Stromal cell of bone marrow (primary cell): ENCODE data around the gene GPR39.
"Not testable (repeated sequence)": the region's sequence is repeated elsewhere in the genome, so short reads cannot be mapped to it uniquely, and the experiment has no call there.

Experiments
- DNase-seq: peaks from one replicate; pipeline ENCODE4 v3.0.0-alpha.2; 2012; ENCODE audit warnings: low read depth

GPR39 gene

DNA sequence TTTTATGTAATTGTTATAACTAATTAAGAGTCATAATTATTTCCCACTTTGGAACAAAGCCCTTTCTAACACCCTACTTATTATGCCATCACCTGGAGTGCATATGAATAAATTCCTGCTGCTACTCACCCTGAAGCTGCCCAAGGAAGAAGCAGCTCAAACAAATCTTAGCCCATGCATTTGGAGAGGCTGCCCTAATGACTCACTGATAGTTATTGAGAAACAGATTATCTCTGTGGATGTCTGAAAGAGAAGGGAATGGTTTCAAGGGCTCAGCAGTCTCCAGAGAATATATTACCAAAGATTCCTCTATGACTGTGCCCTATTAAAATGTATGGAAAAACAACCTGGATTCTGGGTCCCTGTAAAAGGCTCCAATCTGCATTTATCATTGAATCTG, 81.0 kb downstream of the GPR39 start:
- DNase-seq: no peak

DNA sequence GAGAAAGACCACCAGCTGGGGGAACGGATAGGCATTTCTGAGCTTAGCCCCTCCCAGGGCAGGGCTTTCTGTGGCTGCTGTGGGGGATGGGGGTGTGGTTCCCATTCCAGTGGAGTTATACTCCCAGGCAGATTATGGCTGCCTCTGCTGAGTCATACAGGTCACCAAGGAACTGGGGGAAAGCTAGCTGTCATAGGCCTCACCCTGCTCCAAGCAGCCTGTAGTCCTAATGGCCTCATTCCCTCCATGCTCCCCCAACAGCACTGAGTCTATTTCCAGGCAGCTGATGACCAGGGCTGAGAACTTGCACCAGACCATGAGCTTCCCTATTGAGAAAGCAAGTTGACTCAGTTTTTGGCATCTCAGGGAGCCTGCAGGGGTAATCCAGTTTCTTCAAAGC, 87.1 kb downstream of the GPR39 start:
- peak; percentile 62 for DNase-seq

DNA sequence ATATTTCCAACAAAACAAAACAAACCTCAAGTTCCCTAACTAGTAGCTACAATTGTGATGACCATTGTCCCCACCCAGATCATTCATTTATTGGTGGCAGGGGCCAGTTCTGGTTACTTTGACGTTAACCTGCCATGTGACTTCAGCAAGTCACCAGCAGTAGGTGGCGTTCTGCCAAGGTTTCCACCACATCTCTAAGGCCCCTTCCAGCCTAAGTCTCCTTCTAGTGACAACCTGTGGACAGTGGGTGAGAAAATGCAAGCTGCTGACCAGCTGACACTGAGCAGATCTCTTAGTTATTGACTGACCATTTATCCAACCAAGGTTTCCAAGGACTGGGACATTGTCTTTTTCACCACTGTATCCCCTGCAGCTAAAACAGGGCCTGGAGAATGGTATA, 98.4 kb downstream of the GPR39 start:
- DNase-seq: no peak

DNA sequence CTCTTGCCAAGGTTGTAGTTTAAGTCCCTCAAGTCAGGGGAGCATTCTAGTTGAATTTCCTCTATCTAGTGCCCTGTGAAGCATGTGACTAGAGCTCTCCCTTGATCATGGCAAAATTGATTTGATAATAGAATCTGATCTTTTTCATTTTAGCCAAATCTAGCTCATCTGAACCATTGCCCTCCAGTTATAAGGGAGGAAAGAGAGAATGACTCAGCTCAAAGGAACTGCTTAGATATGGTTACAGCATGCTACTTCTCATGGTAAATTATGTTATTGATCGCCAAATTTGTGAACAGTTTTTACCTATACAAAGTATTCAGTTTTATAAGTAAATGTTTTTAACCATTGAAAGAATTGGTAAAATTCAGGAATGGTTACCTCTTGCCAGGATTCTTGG, 100.8 kb downstream of the GPR39 start:
- DNase-seq: no peak

DNA sequence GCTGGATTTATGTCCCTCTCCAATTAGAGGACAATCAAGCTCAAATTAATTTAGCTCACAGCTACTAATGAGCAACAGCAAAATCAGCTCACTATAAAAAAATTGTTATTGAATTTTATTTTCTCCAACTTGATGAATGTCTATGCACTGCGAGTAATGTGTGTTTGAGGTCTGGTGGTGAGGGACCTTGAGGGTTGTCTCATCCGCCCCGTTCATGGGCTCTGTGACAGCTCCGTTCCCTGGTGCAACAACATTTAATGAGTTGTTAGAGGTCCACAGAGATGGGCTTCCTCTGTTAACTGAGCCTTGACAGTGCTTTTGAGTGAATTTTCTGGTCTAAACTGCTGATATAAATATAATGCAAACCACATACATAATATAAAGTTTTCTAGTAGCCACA, 101.7 kb downstream of the GPR39 start:
- no peak for DNase-seq

DNA sequence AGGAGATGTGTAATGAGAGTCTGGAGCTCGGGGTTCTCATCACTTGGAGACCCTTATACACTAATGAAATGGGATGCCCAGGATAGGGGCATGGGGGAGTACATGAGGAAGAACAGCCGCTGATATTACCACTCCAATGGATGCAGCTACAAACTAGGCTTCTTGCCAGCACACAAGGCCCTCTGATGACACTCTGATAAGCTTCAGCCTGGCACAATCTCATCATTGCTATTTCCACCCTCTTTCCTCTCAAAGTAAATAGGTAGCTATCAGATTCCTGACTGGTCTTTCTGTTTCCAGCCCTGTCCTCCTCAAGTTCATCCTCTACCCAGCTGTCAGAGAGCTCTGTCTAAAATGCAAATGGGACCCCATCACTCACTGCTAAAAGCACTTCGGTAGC, 103.0 kb downstream of the GPR39 start:
- DNase-seq: no peak

DNA sequence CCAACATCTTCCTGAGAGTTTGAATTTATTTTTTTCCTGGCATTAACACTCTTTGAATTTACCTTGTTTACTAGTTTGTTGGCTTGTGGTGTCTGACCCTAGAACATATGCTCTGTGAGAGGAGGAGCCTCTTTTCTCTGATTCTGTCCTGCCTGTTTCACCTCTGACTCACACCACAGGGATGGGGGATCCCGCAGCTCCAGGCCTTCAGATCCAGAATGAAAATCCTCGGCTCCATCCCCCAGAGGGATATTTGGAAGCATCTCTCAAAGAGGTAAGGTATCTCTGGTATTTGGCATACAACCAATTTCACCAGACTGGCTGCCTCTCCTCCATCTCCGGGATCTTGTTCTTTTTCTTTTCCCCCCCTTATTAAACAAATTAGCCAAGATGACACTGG, 104.7 kb downstream of the GPR39 start:
- no peak for DNase-seq

DNA sequence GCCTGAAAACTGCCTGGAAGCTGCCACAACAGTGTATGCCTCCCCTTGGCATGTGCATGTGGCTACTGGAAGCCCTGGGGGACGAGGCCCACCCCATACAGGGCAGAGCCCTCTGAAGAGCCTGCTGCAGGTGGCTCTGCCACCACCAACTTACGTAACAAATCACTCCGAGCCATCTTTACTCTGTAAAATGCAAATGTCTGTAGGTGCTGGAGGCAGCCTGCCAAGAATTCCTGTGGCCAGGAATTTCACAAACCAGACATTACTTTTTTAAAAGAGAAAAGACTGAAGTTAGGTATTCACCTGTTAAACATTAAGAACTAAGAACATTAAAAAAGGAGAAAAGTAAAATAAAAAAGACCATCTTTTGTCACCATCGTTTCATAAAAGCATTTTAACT, 106.3 kb downstream of the GPR39 start:
- DNase-seq: no peak

DNA sequence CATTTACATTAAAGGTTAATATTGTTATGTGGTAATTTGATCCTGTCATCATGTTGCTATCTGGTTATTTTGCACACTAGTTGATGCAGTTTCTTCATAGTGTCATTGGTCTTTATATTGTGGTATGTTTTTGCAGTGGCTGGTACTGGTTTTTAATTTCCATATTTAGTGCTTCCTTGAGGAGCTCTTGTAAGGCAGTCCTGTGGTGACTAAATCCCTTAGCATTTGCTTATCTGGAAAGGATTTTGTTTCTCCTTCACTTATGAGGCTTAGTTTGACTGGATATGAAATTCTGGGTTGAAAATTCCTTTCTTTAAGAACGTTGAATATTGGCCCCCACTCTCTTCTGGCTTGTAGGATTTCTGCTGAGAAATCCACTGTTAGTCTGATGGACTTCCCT, 120.5 kb downstream of the GPR39 start:
- not testable (repeated sequence) for DNase-seq

DNA sequence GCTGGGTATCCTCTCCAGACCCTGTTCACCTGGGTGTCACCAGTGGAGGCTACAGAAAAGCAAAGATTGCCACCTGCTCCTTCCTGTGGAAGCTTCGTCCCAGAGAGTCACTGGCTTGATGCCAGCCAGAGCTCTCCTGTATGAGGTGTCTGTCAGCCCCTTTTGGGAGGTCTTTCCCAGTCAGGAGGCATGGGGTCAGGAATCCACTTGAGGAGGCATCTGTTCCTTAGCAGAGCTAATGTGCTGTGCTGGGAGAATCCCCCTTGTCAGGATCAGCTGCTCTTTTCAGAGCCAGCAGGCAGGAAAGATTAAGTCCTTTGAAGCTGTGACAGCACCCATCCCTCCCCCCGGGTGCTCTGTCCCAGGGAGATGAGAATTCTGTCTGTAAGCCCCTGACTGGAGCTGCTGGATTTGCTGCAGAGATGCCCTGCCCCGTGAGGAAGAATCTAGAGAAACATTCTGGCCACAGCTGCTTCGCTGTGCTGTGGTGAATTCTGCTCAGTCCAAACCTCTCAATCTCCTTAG, 121.8 kb downstream of the GPR39 start:
- no peak for DNase-seq

DNA sequence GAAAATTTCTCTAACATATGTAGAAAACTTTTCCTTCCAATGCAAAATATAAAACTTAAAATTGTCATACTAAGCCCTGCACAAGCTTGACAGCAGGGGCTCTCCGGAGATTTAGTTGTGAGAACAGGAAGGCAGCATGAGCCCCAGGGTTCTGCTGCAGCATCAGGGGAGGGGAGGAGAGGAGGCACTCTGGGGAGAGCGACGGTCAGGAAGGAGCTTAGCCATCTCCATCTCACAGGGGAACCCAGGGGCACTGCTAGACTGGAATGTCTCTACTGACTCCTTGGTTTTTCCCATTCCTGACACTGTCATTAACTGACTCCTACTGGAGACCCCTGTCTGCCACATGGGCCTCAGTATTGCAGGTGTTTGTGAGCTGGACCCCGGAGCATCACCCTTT, 123.6 kb downstream of the GPR39 start:
- no peak for DNase-seq

DNA sequence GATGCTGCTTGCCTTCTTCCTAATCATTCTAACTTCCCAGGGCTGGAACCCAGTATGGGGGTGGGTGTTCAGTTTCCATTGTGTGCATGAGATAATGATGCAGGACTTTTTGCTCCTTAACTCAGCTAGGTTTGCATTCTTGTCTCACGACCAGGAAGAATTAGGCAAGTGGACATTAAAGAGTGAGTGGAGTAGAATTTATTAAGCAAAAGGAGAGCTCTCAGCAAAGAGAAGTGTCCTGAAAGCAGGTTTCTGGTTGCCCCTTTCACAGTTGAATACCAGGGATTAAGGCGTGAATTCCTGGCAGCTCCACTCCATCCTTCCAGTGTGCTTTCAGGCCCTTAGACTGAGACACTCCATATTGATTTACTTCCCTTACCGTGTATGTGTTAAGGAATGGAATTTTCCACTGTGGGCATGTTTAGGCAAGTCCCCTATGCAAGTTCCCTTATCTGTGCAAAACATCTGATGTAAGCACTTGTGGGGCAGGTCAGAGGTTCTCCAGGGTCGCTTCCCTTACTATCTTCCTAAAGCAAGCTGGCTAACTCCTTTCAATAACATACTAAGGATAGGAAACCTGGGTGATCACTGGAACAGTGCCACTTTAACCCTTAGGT, 126.5 kb downstream of the GPR39 start:
- DNase-seq: no peak

DNA sequence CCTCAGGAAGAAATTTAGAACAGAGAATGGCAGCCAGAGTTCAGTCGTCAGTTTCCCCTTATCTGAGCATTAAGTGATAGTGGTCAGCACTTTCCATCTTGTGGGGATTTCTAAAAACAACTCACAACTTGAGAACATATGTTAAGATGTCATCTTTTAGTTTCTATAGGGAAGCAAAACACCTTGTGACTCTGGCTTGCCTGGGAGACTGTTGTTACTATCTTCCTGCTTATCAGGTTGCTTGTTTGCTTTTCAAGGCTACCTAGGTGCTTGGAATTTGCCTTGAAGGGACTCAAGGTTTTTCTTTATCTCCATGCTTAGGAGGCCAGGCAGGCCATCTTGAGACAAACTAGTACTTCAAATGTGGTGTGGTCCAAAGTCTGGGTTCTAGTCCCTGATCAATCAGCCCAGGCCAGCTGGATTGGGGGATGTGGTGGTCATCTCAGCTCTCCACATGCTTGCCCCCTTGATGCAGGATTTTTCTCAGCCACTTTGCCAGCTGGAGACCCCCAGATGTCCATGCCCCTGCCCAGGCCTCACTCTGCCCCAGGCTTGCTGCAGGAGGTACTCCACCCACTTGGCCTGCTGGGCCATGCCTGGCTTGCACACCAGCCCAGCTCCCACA, 127.5 kb downstream of the GPR39 start:
- DNase-seq: no peak

DNA sequence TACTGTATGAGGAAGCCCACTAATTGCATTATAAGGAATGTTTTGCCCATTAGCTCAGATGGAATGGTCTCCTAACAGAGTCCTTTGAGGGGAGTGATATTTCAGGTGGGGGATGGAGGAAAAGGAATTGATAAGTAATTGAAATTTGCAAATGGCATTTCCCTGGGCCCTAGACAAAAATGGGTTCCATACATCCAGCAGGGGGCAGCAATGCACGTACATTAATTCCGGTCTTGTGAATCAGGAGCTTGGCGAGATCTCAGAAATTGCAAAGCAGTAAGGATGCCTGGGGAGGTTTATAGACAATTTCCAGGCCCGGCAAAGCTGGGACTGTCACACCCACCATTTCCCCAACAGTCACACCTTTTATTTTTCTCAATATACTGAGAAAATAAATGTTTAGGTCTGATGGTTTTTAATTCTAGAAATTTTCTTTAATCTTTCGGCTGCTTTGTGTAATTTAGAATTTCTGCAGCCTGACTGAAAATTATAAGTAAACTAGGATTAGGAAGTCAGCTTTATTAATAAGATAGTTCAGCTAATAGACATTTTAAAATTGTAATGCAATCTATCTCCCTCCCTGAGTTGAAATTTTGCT, 130.6 kb downstream of the GPR39 start:
- peak; percentile 75 for DNase-seq

DNA sequence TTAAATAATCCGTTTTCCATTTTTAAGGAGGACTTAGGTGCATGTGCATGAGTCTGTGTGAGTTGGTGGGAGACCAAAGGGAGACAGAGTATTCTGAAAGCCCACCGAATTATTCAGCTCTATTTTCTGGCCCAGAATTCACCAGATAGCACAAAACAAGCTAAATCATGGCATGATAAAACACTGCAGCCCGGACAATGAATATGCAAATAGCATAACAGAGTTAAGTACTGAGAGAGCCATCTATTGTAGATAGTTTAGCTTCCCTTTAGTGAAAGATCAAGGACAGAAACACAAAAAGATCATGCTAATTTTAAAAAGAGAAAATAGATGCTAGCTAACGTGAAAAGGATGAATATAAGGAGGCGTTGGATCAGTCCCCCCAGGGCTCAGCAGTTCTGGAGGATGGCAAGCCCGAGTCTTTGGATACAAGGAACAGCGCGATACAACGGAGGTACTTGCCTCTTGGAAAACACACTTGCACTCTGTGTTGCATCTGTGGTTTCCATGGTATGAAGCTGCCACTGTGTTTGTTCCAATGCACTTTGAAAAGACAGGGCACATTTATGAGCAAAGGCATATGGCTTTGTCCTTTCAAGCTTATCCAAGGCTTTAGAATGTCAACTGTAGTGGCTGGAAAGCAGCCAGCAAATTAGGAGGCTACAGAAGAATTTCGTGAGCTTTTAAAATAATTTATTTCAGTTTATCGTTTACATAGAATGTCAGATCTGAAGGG, 133.5 kb downstream of the GPR39 start:
- DNase-seq: no peak

DNA sequence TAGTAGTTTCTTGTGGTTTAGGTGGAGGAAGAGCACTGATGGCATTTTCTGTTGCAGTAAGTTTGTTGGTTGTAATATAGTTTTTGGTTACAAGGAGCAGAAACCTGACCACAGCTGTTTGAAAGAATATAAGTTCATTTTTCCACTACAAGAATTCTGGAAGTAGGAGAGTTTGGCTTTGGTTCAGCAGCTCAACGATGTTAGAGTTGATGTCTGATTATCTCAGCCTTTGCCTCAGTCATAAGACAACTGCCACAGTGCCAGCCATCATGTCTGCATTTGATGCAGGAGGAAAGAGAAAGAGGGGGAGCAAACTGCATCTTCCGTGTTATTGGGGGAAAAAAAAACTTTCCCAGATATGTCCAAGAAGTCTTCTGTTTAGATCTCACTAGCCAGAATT, 134.3 kb downstream of the GPR39 start:
- no peak for DNase-seq

DNA sequence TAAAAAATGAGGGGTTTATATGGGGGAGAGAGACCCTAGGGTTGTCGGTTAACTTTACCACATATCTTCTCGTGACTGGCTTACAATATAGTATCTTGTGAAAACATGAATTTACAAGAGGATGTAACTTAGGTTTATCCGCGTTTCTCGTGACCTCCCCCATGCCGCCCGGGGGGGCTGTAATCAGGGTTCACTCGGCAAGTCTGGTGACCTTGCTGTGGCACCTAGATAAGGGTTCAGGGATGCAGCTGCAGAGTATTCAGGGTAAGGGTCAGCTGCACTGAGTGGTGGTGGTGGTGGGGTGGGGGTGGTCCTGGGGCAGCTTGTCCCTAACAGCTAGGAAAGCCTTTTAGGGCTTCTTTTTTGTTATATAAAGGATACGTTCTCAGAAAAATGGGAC, 141.1 kb downstream of the GPR39 start:
- DNase-seq: no peak

DNA sequence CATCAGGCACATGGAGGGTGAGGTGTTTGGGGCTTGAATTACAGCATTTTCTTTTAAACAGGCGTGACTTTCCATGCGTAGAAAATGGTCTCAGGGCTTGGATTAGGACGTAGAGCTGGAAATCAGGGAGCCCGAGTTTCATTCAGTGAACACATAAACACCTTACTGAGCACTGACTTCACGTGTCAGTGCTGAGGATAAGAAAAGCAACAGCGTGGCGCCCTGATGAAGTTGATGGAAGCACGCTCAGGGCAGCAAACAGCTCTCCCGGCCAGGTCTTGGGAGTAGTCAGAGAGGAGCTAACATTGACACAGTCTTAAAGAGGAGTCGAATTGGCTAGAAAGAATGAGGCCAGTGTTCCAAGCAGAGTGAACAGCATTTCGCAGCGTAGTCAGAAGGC, 142.7 kb downstream of the GPR39 start:
- no peak for DNase-seq

DNA sequence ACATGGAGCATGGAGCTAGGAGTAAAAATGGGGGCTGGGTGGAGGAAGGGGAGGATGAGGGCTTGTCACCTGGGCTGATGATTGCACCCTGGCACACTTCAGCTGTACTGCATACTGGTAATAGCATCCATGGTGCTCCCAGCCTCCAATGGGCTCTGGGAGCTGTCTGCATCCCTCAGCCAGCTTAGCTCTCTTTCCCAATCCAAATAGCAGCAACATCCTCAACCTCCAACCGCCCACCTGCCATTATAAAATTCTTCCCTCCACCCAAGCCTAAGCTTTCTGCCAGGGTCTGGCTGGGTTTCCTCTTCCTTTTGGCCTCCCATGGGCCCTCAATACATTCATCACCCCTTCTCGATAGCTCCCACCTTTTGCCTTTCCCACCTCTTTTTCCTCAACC, 143.3 kb downstream of the GPR39 start:
- no peak for DNase-seq

DNA sequence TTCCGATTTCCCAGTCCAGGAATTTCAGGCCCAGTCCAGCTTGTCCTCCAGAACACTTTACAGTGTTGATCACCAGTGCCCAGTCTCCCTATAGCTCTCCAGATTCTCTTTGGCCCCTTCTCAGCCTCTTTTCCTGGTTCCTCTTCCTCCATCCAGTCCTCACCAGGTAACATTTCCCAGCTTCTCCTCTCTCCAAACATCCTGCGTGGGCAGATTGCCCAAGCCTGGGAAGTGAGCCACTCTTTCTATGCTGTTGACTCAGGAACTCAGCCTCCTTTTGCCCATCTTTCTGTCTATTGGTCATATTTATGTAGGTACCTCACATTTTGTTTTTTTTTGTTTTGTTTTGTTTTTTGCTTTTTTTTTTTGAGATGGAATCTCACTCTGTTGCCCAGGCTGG, 144.0 kb downstream of the GPR39 start:
- no peak for DNase-seq

DNA sequence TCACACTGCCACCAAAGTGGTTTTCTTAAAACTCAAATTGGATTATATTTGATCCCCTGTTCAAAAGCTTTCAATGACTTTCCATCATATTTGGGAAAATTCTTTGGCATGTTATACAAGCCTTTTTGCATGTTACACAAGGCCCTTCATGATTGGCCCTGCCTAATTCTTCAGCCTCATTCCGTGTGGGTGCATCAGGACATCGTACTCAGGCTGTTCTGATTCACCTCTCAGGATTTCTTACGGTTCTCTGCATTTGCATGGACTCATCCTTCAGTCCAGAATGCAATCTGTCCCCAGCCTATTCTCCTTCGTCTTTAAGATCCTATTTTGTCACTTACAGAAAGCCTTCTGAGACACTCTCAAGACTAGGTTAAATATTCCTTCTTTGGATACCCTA, 145.6 kb downstream of the GPR39 start:
- DNase-seq: no peak

DNA sequence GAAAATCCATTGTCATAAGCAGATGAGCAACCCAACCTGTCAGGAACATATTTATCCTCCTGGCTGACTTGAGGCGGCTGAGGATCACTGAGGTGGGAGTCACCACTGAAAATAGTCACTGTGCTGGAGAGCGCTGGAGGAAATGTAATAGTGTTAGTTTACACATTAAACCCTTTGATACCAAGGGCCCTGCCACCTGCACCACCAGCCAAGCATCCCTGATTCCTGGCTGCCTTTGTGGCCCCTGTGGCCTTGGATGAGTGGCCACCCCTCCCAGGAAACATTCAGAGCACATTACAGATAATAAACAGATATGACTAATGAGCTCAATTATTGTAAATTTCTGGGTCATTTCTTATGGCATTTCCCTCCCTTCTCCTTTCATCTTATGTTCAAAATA, 147.5 kb downstream of the GPR39 start:
- no peak for DNase-seq

DNA sequence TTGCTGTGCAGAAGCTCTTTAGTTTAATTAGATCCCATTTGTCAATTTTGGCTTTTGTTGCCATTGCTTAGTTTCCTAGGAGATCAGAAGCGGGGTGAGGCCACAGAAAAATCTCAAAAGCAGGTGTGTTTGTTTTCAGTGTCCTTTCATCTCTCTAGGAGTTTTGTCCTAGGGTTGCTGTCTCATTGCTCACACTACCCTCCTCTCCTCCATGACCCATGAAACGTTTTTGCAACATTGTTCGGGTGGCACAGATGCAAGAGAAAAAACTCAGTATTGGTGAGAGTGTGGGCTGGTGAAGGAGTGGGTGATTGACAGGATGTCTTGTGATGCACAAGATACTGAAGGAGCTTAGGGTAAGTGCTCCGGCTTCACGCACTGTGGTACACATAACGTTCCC, 149.8 kb downstream of the GPR39 start:
- DNase-seq: no peak
